Activated naive CD4-positive, alpha-beta T cell treated with anti-CD3 and anti-CD28 coated beads for 36 hours (primary cell): ENCODE data around the gene GAA. TPM values are rescaled to one million over a fixed set of nuclear protein-coding genes. Genes with fewer than 3 reads are reported as not detected.

Experiments
- CTCF ChIA-PET: fragments of 350-600 bp; sonication (Branson Sonifier 250); formaldehyde crosslinking; loops from one replicate; lab custom pipeline; 2021; ENCODE audit warnings: antibody characterized with exemption; lab: Charles Lee
- DNase-seq: peaks from one replicate; pipeline ENCODE4 v3.0.0-alpha.2; 2020
- H3K27ac Mint-ChIP-seq: one replicate; pipeline ENCODE4 v1.8.0; 2021; ENCODE audit warnings: mild to moderate bottlenecking, mixed read lengths
- H3K27me3 Mint-ChIP-seq: one replicate; pipeline ENCODE4 v1.8.0; 2021; ENCODE audit warnings: low read depth, mixed read lengths
- H3K36me3 Mint-ChIP-seq: one replicate; pipeline ENCODE4 v1.8.0; 2021; ENCODE audit warnings: low read depth, mixed read lengths
- H3K4me1 Mint-ChIP-seq: one replicate; pipeline ENCODE4 v1.8.0; 2021; ENCODE audit warnings: low read depth, mixed read lengths
- H3K4me3 Mint-ChIP-seq: one replicate; pipeline ENCODE4 v1.8.0; 2021; ENCODE audit warnings: mild to moderate bottlenecking, moderate library complexity, mixed read lengths
- H3K9me3 Mint-ChIP-seq: one replicate; pipeline ENCODE4 v1.8.0; 2021; ENCODE audit warnings: mixed read lengths
- intact Hi-C: fragments of 100-400 bp; cut with micrococcal nuclease; formaldehyde crosslinking; loops from one replicate; pipeline ENCODE4 v1.15.1; 2023
- total RNA-seq, 2 experiments: library from RNA; stranded (reverse); gene quantifications; one replicate each; pipeline ENCODE4 v1.2.3, GENCODE V29; 2021

Gene GAA
- total RNA-seq, 2 experiments from 2014 or later = 32.1 to 33.2 TPM

DNA sequence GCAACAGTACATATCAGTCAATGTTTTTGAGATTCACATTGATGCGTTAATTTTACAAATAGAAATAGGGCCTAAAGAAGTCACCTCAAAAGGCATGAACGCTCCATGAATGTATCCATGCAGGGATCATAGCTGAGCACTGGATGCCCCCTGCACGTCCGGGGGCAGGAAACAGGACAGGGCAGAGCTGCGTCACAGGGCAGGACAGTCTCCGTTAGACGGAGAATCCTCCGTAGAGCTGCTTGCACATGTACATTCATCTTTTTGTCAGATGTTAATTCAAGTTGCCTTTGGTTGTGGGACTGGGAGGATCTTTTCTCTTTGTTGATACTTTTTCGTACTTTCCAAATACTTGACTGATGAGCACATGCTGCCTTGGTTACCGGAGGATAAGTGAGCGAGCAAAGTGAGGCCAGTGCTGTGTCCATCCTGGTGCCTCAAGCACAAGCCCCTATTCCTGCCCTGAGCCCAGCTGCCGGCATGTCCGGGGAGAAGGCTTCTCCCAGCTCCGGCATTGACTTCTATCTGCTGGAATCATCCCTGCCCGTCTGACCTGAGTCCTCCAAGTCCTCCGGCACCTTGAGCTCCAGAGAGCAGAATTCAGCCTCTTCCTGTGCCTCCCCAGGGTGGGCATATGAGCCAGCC lies 15.0 kb downstream of the GAA start:
- no peaks in the 10 kb centered on the region for H3K36me3 Mint-ChIP-seq
- peaks cover 3% of the 10 kb centered on the region for H3K4me1 Mint-ChIP-seq
- CTCF ChIA-PET = interaction anchor here (1.2 kb wide), 1 partner anchor 17 kb away, joined by 3 read pairs; no protein-coding TSS in a partner anchor
- H3K9me3 Mint-ChIP-seq = peaks cover 3% of the 10 kb centered on the region
- intact Hi-C loops = no loop called here
- H3K27ac Mint-ChIP-seq = no peak overlapping the region
- no peaks in the 10 kb centered on the region for H3K27me3 Mint-ChIP-seq
- no peak for DNase-seq
- H3K4me3 Mint-ChIP-seq = no peak overlapping the region

GRCh38 chr17:80116921-80117380 lies 15.6 kb downstream of the GAA start:
- no peak for DNase-seq
- intact Hi-C loops = no loop called here
- Mint-ChIP-seq H3K4me3 (no peak overlapping the region), H3K36me3 (no peaks in the 10 kb centered on the region), H3K9me3 (peaks cover 3% of the 10 kb centered on the region), H3K27ac (no peak overlapping the region), H3K4me1 (peaks cover 3% of the 10 kb centered on the region), H3K27me3 (no peaks in the 10 kb centered on the region)
- CTCF ChIA-PET = no interaction called here

DNA sequence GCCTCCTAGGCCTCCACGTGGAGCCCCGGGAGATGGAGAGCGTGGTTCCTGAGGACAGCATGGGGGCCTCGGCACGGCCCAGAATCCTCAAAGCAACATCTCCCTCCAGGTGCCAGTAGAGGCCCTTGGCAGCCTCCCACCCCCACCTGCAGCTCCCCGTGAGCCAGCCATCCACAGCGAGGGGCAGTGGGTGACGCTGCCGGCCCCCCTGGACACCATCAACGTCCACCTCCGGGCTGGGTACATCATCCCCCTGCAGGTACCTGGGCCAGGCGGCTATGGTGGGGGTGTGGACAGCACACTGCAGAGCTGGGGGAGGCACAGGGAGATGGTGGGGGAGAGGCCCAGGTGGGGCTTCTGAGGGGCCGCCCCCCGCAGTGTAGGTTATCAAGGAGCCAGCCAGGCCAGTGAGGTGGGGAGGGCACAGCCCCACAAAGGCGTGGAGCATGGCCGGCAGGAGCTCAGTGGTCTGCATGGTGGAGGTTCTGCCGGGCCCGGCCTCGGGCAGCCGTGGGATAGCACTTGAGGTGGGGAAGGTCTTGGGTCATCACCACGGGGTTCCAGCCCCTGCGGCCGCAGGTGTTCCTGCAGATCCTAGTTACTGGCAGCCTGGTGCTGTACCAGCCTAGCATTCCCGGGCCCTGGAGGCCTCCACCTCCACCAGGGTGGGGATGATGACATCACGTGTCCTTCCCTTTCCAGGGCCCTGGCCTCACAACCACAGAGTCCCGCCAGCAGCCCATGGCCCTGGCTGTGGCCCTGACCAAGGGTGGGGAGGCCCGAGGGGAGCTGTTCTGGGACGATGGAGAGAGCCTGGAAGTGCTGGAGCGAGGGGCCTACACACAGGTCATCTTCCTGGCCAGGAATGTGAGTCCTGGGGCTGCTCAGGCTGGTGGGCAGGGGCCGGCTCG lies 16.4 kb downstream of the GAA start:
- CTCF ChIA-PET = no interaction called here
- no peaks in the 10 kb centered on the region for H3K36me3 Mint-ChIP-seq
- intact Hi-C loops = no loop called here
- H3K4me3 Mint-ChIP-seq = no peak overlapping the region
- H3K9me3 Mint-ChIP-seq = peaks cover 3% of the 10 kb centered on the region
- H3K27ac Mint-ChIP-seq = no peak overlapping the region
- H3K27me3 Mint-ChIP-seq = no peaks in the 10 kb centered on the region
- no peak for DNase-seq
- peaks cover 3% of the 10 kb centered on the region for H3K4me1 Mint-ChIP-seq

GRCh38 chr17:80118601-80119270 lies 17.4 kb downstream of the GAA start:
- H3K27me3 Mint-ChIP-seq = no peaks in the 10 kb centered on the region
- no peak overlapping the region for H3K27ac Mint-ChIP-seq
- intact Hi-C loops = no loop called here
- peaks cover 3% of the 10 kb centered on the region for H3K4me1 Mint-ChIP-seq
- H3K4me3 Mint-ChIP-seq = no peak overlapping the region
- no peak for DNase-seq
- H3K9me3 Mint-ChIP-seq = peaks cover 3% of the 10 kb centered on the region
- no peaks in the 10 kb centered on the region for H3K36me3 Mint-ChIP-seq
- CTCF ChIA-PET = interaction anchor here (1.2 kb wide), 1 partner anchor 17 kb away, joined by 3 read pairs; the partner anchor contains the start of gene GAA

GRCh38 chr17:80119271-80119791 lies 17.9 kb downstream of the GAA start:
- intact Hi-C loops = no loop called here
- no peak overlapping the region for H3K27ac Mint-ChIP-seq
- H3K9me3 Mint-ChIP-seq = peaks cover 3% of the 10 kb centered on the region
- no peaks in the 10 kb centered on the region for H3K36me3 Mint-ChIP-seq
- DNase-seq = no peak
- H3K4me3 Mint-ChIP-seq = no peak overlapping the region
- H3K27me3 Mint-ChIP-seq = peaks cover under 1% of the 10 kb centered on the region
- peaks cover 3% of the 10 kb centered on the region for H3K4me1 Mint-ChIP-seq
- CTCF ChIA-PET = interaction anchor here (1.2 kb wide), 1 partner anchor 18 kb away, joined by 3 read pairs; the partner anchor contains the start of gene GAA

- Mint-ChIP-seq H3K9me3 (peaks cover 3% of the 10 kb centered on the region), H3K36me3 (no peaks in the 10 kb centered on the region), H3K4me3 (no peak overlapping the region), H3K4me1 (peaks cover 3% of the 10 kb centered on the region), H3K27me3 (peaks cover 3% of the 10 kb centered on the region), H3K27ac (no peak overlapping the region)
- CTCF ChIA-PET = interaction anchor here (1.2 kb wide), 1 partner anchor 18 kb away, joined by 3 read pairs; the partner anchor contains the start of gene GAA
- intact Hi-C loops = no loop called here
- no peak for DNase-seq
Observed at GRCh38 chr17:80119839-80120238, 18.5 kb downstream of the GAA start.

DNA sequence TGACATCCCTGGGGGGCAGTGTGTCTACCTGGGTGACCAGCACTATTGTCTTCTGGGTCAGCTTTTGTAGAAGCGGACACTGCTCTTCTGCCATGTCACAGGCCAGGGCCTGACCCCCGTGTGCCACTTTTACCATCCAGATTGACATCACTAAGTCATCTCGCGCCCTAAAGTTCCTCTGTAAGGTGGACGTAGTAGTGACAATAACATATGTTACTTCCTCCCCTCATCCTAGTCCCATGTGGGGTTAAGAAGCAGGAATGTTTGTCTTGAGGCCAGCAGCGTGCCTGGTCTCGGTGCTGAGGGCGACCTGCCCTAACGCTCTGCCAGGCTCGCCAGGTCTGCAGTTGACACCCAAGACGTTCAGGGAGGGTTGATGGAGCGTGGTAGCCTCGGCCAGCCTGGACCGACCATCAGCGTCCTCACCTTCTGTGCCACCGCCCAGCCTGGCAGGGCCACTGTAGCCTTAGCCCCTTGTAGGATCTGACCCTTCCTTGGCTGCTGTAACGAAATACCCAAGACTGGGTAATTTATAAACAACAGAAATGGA lies 20.7 kb downstream of the GAA start:
- no peaks in the 10 kb centered on the region for H3K36me3 Mint-ChIP-seq
- DNase-seq = no peak
- H3K9me3 Mint-ChIP-seq = no peaks in the 10 kb centered on the region
- CTCF ChIA-PET = interaction anchor here (0.6 kb wide), 1 partner anchor 18 kb away, joined by 5 read pairs; no protein-coding TSS in a partner anchor
- H3K4me3 Mint-ChIP-seq = no peak overlapping the region
- H3K27me3 Mint-ChIP-seq = peaks cover 3% of the 10 kb centered on the region
- intact Hi-C loops = no loop called here
- no peak overlapping the region for H3K27ac Mint-ChIP-seq
- no peaks in the 10 kb centered on the region for H3K4me1 Mint-ChIP-seq

- Mint-ChIP-seq H3K4me1 (no peaks in the 10 kb centered on the region), H3K27ac (no peak overlapping the region), H3K36me3 (no peaks in the 10 kb centered on the region), H3K4me3 (no peak overlapping the region), H3K9me3 (no peaks in the 10 kb centered on the region), H3K27me3 (peaks cover 3% of the 10 kb centered on the region)
- intact Hi-C loops = no loop called here
- no peak for DNase-seq
- CTCF ChIA-PET = interaction anchor here (0.7 kb wide), 1 partner anchor 41 kb away, joined by 3 read pairs; no protein-coding TSS in a partner anchor
Observed at GRCh38 chr17:80122926-80123505, 21.6 kb downstream of the GAA start.

DNA sequence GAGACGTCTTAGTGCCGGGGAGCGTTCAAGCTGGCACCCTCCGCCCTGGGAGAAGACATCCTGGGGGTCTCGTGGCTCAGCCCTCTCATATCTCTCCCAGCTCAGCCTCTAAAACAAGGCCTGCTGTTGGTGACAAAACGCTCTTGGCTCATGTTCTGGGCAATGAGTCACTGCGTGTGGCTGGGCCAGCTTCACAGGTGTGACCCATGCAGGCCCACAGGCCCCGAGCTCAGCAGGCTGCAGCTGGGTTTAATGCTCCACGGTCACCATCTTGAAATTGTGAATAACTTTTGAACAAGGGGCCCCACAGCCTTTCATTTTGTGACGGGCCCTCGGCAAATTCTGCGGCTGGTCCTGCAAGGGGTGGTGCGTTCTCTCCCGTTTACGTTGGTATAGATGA lies 22.4 kb downstream of the GAA start:
- no peaks in the 10 kb centered on the region for H3K4me1 Mint-ChIP-seq
- H3K27me3 Mint-ChIP-seq = peaks cover 3% of the 10 kb centered on the region
- no peaks in the 10 kb centered on the region for H3K9me3 Mint-ChIP-seq
- no peak overlapping the region for H3K27ac Mint-ChIP-seq
- no peak for DNase-seq
- no peaks in the 10 kb centered on the region for H3K36me3 Mint-ChIP-seq
- CTCF ChIA-PET = interaction anchor here (1.3 kb wide), 1 partner anchor 22 kb away, joined by 3 read pairs; the partner anchor contains the start of gene GAA
- intact Hi-C loops = no loop called here
- no peak overlapping the region for H3K4me3 Mint-ChIP-seq

- no peak for DNase-seq
- Mint-ChIP-seq H3K9me3 (no peaks in the 10 kb centered on the region), H3K27ac (no peak overlapping the region), H3K4me3 (no peak overlapping the region), H3K27me3 (peaks cover 5% of the 10 kb centered on the region), H3K36me3 (no peaks in the 10 kb centered on the region), H3K4me1 (no peaks in the 10 kb centered on the region)
- intact Hi-C loops = no loop called here
- CTCF ChIA-PET = interaction anchor here (1.3 kb wide), 1 partner anchor 23 kb away, joined by 3 read pairs; the partner anchor contains the start of gene GAA
Observed at GRCh38 chr17:80124351-80124981, 23.1 kb downstream of the GAA start.
